GM12873 (cell line): ENCODE results near the gene CACNA2D2.

Experiments
- TF ChIP-seq, protein P1 (sequence below): IDR thresholded peaks from 2 replicates; pipeline ENCODE4 v1.5.1; 2012; ENCODE audit warnings: low read depth, mild to moderate bottlenecking, moderate library complexity, low read length, control low read depth; ENCODE audit not compliant: insufficient read depth; ENCODE audit errors: missing control alignments

CACNA2D2 gene

DNA sequence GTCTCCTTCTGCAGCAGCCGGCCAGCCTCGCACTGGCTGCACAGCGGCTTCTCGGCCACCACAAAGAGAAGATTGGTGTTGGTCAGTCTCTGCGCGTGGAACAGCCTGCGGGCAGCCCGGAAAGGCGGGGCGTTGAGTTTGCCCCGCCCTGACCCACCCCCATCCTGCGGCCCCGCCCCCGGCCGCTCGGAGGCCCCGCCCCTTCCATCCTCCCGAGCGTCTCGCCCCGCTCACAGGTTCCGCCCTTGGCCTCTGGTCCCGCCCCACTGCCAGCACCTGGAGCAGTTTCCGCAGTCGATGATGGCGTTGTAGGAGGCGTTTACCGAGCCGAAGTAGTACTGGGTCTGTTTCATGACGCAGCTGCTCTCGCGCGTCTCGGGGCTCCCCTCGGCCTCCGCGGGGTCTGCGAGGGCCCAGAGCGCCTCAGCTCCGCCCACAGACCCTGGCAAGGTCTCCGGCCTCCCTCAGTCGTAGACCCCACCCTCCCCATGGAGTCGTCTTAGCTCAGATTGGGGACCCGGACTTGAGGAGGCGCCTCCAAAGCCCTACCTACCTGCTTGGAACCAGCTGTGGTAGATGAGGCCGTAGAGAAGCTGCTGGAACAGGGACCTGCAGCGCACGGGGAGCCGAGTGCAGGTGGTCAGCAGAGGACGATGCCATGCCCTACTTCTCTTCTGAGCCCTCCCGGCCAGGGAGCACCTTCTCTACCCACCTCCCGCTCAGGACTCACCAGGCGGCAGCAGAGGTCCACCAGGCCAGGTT is 138.2 kb downstream of the CACNA2D2 start:
- TF ChIP-seq, protein P1, sequence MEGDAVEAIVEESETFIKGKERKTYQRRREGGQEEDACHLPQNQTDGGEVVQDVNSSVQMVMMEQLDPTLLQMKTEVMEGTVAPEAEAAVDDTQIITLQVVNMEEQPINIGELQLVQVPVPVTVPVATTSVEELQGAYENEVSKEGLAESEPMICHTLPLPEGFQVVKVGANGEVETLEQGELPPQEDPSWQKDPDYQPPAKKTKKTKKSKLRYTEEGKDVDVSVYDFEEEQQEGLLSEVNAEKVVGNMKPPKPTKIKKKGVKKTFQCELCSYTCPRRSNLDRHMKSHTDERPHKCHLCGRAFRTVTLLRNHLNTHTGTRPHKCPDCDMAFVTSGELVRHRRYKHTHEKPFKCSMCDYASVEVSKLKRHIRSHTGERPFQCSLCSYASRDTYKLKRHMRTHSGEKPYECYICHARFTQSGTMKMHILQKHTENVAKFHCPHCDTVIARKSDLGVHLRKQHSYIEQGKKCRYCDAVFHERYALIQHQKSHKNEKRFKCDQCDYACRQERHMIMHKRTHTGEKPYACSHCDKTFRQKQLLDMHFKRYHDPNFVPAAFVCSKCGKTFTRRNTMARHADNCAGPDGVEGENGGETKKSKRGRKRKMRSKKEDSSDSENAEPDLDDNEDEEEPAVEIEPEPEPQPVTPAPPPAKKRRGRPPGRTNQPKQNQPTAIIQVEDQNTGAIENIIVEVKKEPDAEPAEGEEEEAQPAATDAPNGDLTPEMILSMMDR = no peak

DNA sequence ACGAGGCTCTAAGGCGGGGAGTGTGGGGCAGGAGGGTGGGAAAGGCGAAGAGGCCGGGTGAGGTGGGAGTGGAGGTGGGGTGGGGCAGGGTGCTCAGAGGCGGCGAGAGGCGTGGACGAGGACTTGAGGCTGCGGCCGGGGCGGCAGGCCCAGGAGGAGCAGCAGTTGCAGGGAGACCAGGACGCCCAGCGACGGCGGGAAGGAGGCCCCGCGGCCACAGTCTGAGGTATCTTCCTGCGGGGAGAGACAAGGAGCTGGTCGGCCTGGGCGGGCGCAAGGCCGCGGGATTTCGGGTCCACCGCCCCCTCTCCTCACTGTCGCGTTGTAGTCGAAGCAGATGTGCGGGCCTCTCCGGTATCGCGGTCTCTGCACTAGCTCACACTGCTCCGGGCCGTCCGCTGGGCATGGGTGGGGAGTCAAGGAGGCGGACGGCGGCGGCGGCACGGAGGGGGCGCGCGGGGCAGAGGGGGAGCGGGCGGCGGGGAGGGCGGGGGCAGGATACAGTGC is 138.8 kb downstream of the CACNA2D2 start:
- TF ChIP-seq, protein P1 = no peak

DNA sequence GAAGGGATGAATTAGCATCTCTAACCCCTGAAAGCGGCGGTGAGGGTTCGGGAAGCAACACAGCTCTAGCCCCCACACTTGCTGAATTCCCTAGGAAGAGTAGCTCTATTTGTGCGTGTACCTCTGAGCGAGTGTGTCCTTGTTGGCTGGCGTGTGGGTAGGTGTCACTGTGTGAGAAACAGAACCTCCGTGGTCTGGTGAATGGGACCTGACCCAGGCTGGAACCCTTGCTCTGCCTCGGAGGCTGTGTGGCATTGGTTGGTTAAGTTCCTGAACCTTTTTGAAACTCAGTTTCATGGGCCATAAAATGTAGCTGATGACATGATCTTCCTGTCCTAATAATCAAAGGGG is 143.7 kb downstream of the CACNA2D2 start:
- TF ChIP-seq, protein P1 = no peak

DNA sequence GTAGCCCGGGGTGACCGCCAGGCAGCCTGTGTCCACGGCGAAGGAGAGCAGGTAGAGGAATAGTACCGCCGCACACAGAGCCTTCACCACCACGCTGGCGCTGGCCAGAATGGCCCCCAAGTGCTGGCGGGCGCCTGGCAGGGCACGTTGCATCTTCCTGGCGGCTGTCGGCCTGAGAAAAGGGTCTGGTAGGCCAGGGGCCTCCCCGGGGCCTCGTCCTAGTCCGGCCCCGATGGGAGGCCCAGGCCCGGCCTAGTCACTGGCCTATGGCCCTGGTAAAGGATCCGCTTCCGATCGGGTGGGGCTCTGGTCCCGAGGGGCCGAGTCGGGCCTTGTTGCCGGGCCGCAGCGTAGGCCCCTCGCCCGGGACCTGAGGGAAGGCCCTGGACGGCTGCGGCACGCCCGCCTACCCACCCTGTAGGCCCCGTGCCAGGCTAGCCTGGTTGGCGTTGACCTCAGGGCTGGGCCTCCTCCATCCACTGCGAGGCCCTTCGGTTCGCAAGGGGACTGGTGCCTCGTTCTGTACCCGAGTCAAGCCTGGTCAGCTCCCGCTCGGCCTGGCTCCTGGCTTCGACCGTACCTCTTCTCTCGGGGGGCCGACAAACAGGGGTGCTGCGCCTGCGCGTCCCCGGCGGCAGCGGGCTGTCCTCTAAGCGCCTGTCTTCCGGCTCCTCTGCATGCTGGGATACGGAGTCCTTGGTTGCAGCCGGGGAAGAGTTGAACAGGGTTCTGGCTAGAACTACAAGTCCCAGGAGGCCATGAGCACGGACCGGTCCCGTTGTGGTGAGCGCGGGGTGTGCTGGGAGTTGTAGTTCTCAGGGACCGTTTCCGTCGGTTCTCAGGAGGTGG is 144.3 kb downstream of the CACNA2D2 start, which contains the start of gene TMEM115:
Gene TMEM115 (minus strand): TSS at position 611 of the 849 bp plus-strand sequence. CDS start 458 bp downstream, at position 153.
- TF ChIP-seq, protein P1 = no peak

DNA sequence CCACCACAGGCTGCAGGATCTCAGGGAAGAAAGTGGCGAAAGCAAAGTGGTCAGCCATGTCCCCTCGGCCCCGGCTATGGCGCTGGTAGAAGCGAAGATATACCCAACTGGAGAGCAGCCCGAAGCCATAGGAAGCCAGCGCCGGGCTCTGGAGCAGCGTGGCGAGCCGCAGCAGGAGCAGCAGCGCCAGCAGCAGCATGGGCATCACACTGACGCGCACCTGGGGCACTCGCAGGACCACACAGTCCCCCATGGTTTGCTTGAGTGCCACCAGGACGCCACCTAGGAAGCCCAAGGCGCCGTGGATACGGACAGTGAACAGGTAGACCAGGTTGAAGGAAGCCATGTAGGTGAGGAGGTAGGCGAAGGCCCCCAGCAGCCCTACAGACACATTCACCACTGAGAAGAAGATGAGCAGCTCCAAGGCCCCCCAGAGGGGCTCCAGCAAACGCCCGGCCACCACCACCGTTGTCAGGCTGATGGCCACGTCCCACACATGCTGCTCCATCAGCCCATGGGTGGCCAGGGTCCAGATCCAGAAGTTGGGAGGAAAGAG is 145.0 kb downstream of the CACNA2D2 start:
- TF ChIP-seq, protein P1 = no peak

DNA sequence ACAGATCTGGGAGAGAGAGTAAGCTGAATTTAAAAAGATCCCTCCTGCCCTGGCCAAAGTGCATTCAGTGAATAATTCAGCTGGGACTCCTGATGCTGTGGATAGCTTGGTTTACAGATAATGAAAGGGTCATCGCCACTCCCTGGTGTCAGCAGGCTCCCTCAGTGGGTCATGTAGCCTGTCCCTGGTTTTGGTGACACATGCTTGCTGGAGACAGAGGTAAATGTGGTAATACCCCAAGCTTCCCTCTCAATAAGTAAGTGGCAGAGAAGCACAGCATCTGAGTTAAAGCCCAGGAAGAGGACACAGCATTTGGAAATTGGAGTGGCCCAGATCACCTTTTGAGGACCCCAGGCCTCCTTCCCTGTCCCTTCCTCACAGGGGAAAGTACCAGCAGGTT is 146.0 kb downstream of the CACNA2D2 start:
- TF ChIP-seq, protein P1 = no peak

DNA sequence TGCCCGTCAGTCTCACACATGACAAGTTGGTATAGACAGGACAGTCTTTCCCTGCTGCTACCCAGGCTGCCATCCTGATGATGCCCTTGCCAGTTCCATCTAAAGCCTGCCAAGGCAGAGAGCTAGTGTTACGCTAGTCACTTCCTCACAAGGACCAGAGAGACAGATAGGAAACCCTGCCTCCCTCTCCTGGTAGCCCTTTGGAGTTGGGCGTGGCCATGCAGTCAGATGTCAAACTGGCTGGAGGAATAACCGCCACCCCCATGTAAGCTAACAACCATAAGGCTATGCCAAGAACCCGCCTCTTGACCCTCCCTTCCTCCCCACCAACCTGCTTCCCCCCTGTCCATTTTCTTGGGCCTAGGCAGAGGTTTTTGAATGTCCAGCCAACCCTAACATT is 146.9 kb downstream of the CACNA2D2 start:
- TF ChIP-seq, protein P1 = no peak
